GM12892 (cell line): Measurements from ENCODE around the gene TENM4.

Source experiments
- POLR2A ChIP-seq: IDR thresholded peaks from 2 replicates; pipeline ENCODE4 v1.6.1; 2011; ENCODE audit warnings: low read depth, low read length, control low read depth
- TAF1 ChIP-seq: IDR thresholded peaks from 2 replicates; pipeline ENCODE4 v1.6.1; 2011; ENCODE audit warnings: low read depth, mild to moderate bottlenecking, control low read depth, low read length, borderline replicate concordance

- no peak for TF ChIP-seq TAF1
- TF ChIP-seq POLR2A: no peak
These were observed 825.1 kb downstream of the TENM4 start for GRCh38 chr11:78615724-78616123.
